Chondrocyte (in vitro differentiated cells): Measurements from ENCODE around the gene NYAP2. TPM values are rescaled to one million over a fixed set of nuclear protein-coding genes. Genes with fewer than 3 reads are reported as not detected.

ENCODE experiments used
- DNase-seq: peaks from one replicate; pipeline ENCODE4 v3.0.0; 2021; ENCODE audit warnings: mixed read lengths, low spot score
- H3K27ac Mint-ChIP-seq: one replicate; pipeline ENCODE4 v1.8.0; 2021; ENCODE audit warnings: mild to moderate bottlenecking, moderate library complexity, mixed read lengths; ENCODE audit not compliant: unreplicated experiment
- H3K27me3 Mint-ChIP-seq: 2 replicates; pipeline ENCODE4 v1.8.0; 2021; ENCODE audit warnings: low read depth, mixed read lengths
- H3K36me3 Mint-ChIP-seq: 2 replicates; pipeline ENCODE4 v1.8.0; 2021; ENCODE audit warnings: low read depth, mixed read lengths
- H3K4me1 Mint-ChIP-seq: 2 replicates; pipeline ENCODE4 v1.8.0; 2021; ENCODE audit warnings: low read depth, mild to moderate bottlenecking, mixed read lengths
- H3K4me3 Mint-ChIP-seq: one replicate; pipeline ENCODE4 v1.8.0; 2021; ENCODE audit warnings: mild to moderate bottlenecking, moderate library complexity, mixed read lengths; ENCODE audit not compliant: unreplicated experiment
- H3K9me3 Mint-ChIP-seq: 2 replicates; pipeline ENCODE4 v1.8.0; 2021; ENCODE audit warnings: low read depth, mixed read lengths
- total RNA-seq: library from RNA; stranded (reverse); gene quantifications from 3 replicates; pipeline ENCODE4 v1.2.1, GENCODE V29; 2021
- TF ChIP-seq, protein P1 (sequence below): fragments of 200-600 bp; sonication (generic); IDR thresholded peaks from 2 replicates; pipeline ENCODE4 v1.5.0; 2021; ENCODE audit warnings: antibody characterized with exemption, mild to moderate bottlenecking, moderate library complexity

Gene NYAP2
- total RNA-seq, 1 donor from 2014 or later, result 0.05 TPM

DNA sequence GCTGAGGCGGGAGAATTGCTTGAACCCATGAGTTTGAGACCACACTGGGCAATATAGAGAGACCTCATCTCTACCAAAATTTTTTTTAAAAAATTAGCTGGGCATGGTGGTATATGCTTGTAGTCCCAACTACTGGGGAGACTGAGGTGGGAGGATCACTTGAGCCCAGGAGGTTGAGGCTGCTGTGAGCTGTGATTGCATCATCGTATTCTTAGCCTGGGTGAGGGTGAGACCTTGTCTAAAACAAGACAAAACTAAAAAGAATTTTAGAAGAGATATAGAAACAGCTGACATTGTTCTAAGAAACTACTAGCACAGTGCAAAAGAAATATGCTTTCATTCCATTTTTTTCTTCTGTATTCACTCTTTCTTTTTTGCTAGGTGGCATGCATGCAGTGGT lies 298.4 kb downstream of the NYAP2 start:
- H3K4me3 Mint-ChIP-seq, result no peak overlapping the region
- H3K9me3 Mint-ChIP-seq, result no peaks in the 10 kb centered on the region
- no peak for DNase-seq
- peaks cover 6% of the 10 kb centered on the region for H3K4me1 Mint-ChIP-seq
- no peak overlapping the region for H3K27ac Mint-ChIP-seq
- H3K27me3 Mint-ChIP-seq, result no peaks in the 10 kb centered on the region
- TF ChIP-seq, protein P1, sequence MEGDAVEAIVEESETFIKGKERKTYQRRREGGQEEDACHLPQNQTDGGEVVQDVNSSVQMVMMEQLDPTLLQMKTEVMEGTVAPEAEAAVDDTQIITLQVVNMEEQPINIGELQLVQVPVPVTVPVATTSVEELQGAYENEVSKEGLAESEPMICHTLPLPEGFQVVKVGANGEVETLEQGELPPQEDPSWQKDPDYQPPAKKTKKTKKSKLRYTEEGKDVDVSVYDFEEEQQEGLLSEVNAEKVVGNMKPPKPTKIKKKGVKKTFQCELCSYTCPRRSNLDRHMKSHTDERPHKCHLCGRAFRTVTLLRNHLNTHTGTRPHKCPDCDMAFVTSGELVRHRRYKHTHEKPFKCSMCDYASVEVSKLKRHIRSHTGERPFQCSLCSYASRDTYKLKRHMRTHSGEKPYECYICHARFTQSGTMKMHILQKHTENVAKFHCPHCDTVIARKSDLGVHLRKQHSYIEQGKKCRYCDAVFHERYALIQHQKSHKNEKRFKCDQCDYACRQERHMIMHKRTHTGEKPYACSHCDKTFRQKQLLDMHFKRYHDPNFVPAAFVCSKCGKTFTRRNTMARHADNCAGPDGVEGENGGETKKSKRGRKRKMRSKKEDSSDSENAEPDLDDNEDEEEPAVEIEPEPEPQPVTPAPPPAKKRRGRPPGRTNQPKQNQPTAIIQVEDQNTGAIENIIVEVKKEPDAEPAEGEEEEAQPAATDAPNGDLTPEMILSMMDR, result no peak
- H3K36me3 Mint-ChIP-seq, result no peaks in the 10 kb centered on the region
